NB4 (cell line): Measurements from ENCODE around the gene LRIG3.
A peak's percentile ranks its signal among the peaks of the same experiment; 100 is the strongest.
"Not testable (repeated sequence)": the region's sequence is repeated elsewhere in the genome, so short reads cannot be mapped to it uniquely, and the experiment has no call there.

Experiments used
- DNase-seq: peaks from one replicate; pipeline ENCODE4 v3.0.0; 2010; ENCODE audit warnings: low read depth
- H3K4me3 ChIP-seq: one replicate; pipeline ENCODE4 v1.5.1; 2011; ENCODE audit warnings: mild to moderate bottlenecking, low read depth, low read length, moderate library complexity
- MYC ChIP-seq: IDR thresholded peaks from 2 replicates; pipeline ENCODE4 v1.6.1; 2011; ENCODE audit warnings: low read depth, low read length
- POLR2A ChIP-seq: IDR thresholded peaks from 2 replicates; pipeline ENCODE4 v1.6.1; 2011; ENCODE audit warnings: mild to moderate bottlenecking; ENCODE audit not compliant: insufficient read length; ENCODE audit errors: extremely low read depth
- TF ChIP-seq, protein P1 (sequence below): IDR thresholded peaks from 2 replicates; pipeline ENCODE4 v1.6.1; 2011; ENCODE audit warnings: low read depth, low read length
- TF ChIP-seq, protein P2 (sequence below): IDR thresholded peaks from one replicate; pipeline ENCODE4 v1.5.1; 2012; ENCODE audit warnings: low read depth, low read length

The LRIG3 gene

DNA sequence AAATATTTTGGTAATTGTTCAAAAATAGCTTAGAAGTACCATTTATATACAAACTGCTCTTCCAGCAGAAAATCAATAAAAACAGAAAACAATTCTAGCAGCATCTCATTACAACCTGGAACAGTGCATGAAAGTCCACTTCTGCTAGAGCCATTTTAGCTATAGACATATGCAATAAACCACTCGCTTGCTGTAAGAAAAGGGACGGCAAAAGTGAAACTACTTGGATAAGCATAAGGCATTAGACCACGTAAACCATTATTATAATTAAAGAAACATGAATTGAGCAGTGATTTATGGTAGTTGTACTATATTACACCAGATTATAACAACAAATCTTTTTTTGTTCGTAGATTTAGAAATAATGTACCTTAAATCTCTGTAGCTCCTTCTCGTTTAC, 48.7 kb downstream of the LRIG3 start:
- H3K4me3 ChIP-seq = peak overlapping the region; percentile 16
- no peak for DNase-seq
- TF ChIP-seq, protein P1, sequence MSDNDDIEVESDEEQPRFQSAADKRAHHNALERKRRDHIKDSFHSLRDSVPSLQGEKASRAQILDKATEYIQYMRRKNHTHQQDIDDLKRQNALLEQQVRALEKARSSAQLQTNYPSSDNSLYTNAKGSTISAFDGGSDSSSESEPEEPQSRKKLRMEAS = no peak
- TF ChIP-seq POLR2A (no peak), MYC (no peak)
- TF ChIP-seq, protein P2, sequence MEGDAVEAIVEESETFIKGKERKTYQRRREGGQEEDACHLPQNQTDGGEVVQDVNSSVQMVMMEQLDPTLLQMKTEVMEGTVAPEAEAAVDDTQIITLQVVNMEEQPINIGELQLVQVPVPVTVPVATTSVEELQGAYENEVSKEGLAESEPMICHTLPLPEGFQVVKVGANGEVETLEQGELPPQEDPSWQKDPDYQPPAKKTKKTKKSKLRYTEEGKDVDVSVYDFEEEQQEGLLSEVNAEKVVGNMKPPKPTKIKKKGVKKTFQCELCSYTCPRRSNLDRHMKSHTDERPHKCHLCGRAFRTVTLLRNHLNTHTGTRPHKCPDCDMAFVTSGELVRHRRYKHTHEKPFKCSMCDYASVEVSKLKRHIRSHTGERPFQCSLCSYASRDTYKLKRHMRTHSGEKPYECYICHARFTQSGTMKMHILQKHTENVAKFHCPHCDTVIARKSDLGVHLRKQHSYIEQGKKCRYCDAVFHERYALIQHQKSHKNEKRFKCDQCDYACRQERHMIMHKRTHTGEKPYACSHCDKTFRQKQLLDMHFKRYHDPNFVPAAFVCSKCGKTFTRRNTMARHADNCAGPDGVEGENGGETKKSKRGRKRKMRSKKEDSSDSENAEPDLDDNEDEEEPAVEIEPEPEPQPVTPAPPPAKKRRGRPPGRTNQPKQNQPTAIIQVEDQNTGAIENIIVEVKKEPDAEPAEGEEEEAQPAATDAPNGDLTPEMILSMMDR = no peak

DNA sequence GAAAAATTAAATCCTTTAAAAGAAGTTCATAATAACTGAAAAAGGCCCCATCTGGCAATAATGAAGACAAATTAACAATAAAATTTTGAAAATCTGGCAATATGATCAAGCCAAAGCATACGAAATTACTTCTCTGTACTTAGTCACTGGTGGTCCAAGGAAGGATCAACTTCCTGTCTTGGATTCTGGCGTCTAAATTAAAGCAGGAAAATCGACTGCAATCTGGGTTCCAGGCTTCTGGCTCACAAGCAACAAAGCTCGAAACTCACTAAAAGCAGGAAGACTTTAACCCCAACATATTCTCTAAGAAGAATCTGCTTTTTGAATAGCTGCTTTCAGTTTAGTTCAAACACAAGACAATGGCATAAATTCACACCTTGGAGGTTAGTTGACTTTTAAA, 49.7 kb downstream of the LRIG3 start:
- DNase-seq = no peak

DNA sequence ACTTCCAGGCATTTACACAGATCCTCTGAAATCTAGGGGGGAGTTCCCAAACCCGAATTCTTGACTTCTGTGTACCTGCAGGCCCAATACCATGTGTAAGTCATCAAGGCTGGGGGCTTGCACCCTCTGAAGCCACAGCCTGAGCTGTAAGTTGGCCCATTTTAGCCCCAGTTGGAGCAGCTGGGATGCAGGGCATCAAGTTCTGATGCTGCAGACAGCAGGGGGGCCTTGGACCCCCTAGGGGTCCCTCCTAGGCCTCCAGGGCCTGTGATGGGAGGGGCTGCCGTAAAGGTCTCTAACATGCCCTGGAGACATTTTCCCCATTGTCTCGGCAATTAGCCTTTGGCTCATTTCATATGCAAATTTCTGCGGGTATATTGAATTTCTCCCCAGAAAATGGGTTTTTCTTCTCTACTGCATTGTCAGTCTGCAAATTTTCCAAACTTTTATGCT, 59.5 kb downstream of the LRIG3 start:
- no peak overlapping the region for H3K4me3 ChIP-seq
- DNase-seq = no peak

More for the DNA sequence above, 49.7 kb downstream of the LRIG3 start:
- TF ChIP-seq MYC = no peak
- TF ChIP-seq, protein P2 = no peak
- TF ChIP-seq, protein P1 = no peak
- no peak for TF ChIP-seq POLR2A
- H3K4me3 ChIP-seq = no peak overlapping the region

DNA sequence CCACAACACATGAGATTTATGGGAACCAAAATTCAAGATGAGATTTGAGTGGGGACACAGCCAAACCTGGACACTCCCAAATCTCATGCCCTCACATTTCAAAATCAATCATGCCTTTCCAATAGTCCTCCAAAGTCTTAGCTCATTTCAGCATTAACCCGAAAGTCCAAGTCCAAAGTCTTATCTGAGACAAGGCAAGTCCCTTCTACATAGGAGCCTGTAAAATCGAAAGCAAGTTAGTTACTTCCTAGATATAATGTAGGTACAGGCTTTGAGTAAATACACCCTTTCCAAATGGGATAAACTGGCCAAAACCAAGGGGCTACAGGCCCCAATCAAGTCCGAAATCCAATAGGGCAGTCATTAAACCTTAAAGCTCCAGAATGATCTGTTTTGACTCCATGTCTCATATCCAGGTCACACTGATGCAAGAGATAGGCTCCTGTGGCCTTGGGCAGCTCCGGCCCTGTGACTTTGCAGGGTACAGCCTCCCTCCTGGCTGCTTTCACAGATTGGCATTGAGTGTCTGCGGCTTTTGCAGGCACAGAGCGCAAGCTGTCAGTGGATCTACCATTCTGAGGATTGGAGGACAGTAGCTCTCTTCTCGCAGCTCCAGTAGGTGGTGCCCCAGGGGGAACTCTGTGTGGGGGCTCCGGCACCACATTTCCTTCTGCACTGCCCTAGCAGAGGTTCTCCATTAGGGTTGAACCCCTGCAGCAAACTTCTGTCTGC, 60.1 kb downstream of the LRIG3 start:
- no peak overlapping the region for H3K4me3 ChIP-seq
- TF ChIP-seq POLR2A = no peak
- TF ChIP-seq, protein P1 = no peak
- DNase-seq = no peak

More for the DNA sequence above, 59.5 kb downstream of the LRIG3 start:
- TF ChIP-seq, protein P2 = no peak
- TF ChIP-seq MYC (no peak), POLR2A (no peak)

DNA sequence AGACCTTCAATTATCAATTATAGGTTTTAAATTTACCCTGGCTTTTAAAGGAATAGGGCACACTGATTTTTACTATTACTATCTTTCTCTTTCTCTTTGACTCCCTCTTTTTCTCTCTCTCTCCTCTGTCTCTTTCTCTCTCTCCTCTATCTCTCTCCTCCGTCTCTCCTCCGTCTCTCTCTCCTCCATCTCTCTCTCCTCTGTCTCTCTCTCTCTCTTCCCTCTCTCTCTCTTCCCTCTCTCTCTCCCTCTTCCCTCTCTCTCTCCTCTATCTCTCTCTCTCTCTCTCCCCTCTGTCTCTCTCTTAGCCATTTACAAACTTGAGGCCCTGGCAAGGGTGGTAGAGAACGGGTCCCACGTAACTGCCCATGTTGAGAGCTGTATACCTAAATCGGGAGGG, 62.3 kb downstream of the LRIG3 start:
- TF ChIP-seq, protein P1 = no peak
- H3K4me3 ChIP-seq = no peak overlapping the region
- no peak for DNase-seq

DNA sequence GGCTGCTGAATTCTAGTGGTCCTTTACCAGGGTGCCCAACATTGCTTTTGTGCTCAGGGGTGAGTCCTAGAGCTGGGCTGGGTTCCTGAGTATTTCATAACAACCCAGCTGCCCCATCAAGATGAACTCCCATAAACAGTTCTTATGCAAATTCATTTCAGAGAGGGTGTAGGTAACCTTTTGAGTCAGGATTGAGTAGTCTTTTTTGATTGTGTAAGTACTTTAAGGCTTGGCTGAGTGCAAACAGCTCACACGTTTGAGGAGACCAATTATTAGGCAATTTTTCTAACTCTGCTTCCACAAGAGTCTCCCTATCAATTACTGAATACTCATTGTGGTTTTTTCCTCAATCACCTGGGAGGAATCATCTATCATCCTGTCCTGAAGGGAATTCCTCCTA, 63.1 kb downstream of the LRIG3 start:
- H3K4me3 ChIP-seq, DNase-seq: not testable (repeated sequence)

DNA sequence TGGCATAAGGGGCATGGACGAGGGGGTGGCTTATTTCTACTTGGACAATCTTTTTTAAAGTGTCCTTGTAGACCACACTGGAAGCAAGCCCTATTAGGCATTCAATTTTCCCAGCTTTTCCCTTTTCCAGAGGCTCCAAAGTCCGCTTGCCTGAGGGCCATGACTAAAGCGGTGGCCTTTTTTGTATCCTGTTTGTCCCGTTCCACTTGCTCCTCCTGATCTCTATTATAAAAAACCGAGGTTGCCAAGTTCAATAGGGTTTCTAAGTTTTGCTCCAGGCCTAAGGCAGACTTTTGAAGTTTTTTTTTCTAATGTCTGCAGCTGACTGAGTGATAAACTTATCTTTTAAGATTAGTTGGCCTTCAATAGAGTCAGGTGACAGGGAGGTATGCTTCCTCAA, 64.7 kb downstream of the LRIG3 start:
- not testable (repeated sequence) for DNase-seq, H3K4me3 ChIP-seq

DNA sequence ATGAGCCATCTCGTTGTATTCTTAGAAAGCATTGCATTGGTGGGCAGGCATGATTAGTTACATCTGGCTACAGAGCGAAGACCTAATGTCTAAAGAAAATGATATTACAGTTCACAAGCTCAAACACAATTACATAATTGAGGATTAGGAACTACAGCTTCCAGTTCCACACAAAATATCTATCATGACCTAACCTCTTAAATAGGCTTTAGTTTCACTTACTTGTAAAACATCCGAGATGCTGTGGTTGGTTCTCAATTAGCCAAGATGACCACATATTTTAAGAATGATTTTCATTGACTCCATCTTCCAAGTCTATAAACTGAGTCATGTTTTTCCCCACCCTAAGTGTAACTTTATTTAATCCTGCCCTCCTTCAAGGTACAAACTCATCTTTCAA, 69.5 kb downstream of the LRIG3 start:
- TF ChIP-seq MYC = no peak
- TF ChIP-seq, protein P1 = no peak
- TF ChIP-seq, protein P2 = no peak
- TF ChIP-seq POLR2A = no peak
- DNase-seq = no peak
- H3K4me3 ChIP-seq = no peak overlapping the region
